H1 (cell line): ENCODE results near the gene ZSCAN22. TPM values are rescaled to one million over a fixed set of nuclear protein-coding genes. Genes with fewer than 3 reads are reported as not detected.

Experiments
- CTCF ChIA-PET: fragments of 300-600 bp; sonication (Branson Sonifier 250); formaldehyde crosslinking; loops from one replicate; lab custom pipeline; 2021; ENCODE audit not compliant: partially characterized antibody; lab: Charles Lee
- POLR2A ChIA-PET: fragments of 300-600 bp; sonication (Branson Sonifier 250); formaldehyde crosslinking; loops from one replicate; lab custom pipeline; 2021; ENCODE audit warnings: inconsistent platforms; ENCODE audit not compliant: partially characterized antibody; lab: Charles Lee
- DNase-seq, 2 experiments: peaks; one replicate each; pipeline versions ENCODE4 v3.0.0 to v3.0.0-alpha.2; 2010 to 2022; ENCODE audit warnings: low spot score in 2 of 2, low read depth in 1 of 2, mixed read lengths in 1 of 2
- FAIRE-seq: peaks from 2 replicates; lab custom pipeline; 2011; peaks lifted over from hg19 to GRCh38; lab: Jason Lieb, UNC
- H2AFZ ChIP-seq: 2 replicates; pipeline ENCODE4 v1.8.1; 2012; ENCODE audit warnings: low read length, inconsistent platforms
- H2AK5ac ChIP-seq: 2 replicates; pipeline ENCODE4 v1.6.1; 2013; ENCODE audit warnings: low read depth, low read length
- H2BK120ac ChIP-seq: replicated peaks from 2 replicates; pipeline ENCODE3; 2013; ENCODE audit warnings: low read depth, low read length, inconsistent platforms
- H2BK12ac ChIP-seq: 2 replicates; pipeline ENCODE4 v1.6.1; 2013; ENCODE audit warnings: low read depth, low read length
- H2BK15ac ChIP-seq: 2 replicates; pipeline ENCODE4 v1.6.1; 2013; ENCODE audit warnings: low read length
- H2BK20ac ChIP-seq: 2 replicates; pipeline ENCODE4 v1.6.1; 2013; ENCODE audit warnings: low read length
- H2BK5ac ChIP-seq: 2 replicates; pipeline ENCODE4 v1.6.1; 2013; ENCODE audit warnings: low read depth, low read length
- H3K14ac ChIP-seq: 2 replicates; pipeline ENCODE4 v1.6.1; 2013; ENCODE audit warnings: inconsistent platforms; ENCODE audit not compliant: insufficient read length
- H3K18ac ChIP-seq: 2 replicates; pipeline ENCODE4 v1.6.1; 2013; ENCODE audit warnings: low read length; ENCODE audit errors: extremely low read depth
- H3K23ac ChIP-seq: 2 replicates; pipeline ENCODE4 v1.6.1; 2013; ENCODE audit warnings: inconsistent platforms; ENCODE audit not compliant: insufficient read length
- H3K23me2 ChIP-seq: 2 replicates; pipeline ENCODE4 v1.6.1; 2013; ENCODE audit warnings: low read depth, low read length
- H3K27ac ChIP-seq: 2 replicates; pipeline ENCODE4 v1.6.1; 2011; ENCODE audit warnings: low read depth, low read length, inconsistent platforms
- H3K27me3 ChIP-seq, 4 experiments: replicated peaks in 1 of 4; 1 replicate in 1 of 4; 2 replicates in 3 of 4; pipeline versions ENCODE4 v1.6.1 to v1.8.1; 2011 to 2013; ENCODE audit warnings: low read length in 3 of 4, mild to moderate bottlenecking in 3 of 4, inconsistent platforms in 2 of 4, mixed read lengths in 2 of 4, moderate library complexity in 1 of 4; ENCODE audit not compliant: control insufficient read depth in 3 of 4, insufficient read depth in 3 of 4; ENCODE audit errors: extremely low read depth in 1 of 4
- H3K36me3 ChIP-seq, 4 experiments: 2 replicates each; pipeline versions ENCODE4 v1.6.1 to v1.8.1; 2011 to 2013; ENCODE audit warnings: mild to moderate bottlenecking in 4 of 4, low read length in 3 of 4, moderate library complexity in 2 of 4, control low read depth in 1 of 4, inconsistent platforms in 1 of 4; ENCODE audit not compliant: insufficient read depth in 4 of 4, control insufficient read depth in 2 of 4
- H3K4ac ChIP-seq: replicated peaks from 2 replicates; pipeline ENCODE3; 2013; ENCODE audit warnings: low read length, low read depth, mixed read lengths, inconsistent platforms; ENCODE audit not compliant: insufficient read length
- H3K4me1 ChIP-seq, 4 experiments: replicated peaks in 1 of 4; 1 replicate in 1 of 4; 2 replicates in 3 of 4; pipeline versions ENCODE4 v1.6.1 to v1.8.1; 2011 to 2013; ENCODE audit warnings: low read length in 3 of 4, inconsistent platforms in 2 of 4, mixed read lengths in 1 of 4; ENCODE audit not compliant: insufficient read depth in 4 of 4, control insufficient read depth in 3 of 4
- H3K4me2 ChIP-seq, 2 experiments: 2 replicates each; pipeline versions ENCODE4 v1.6.1 to v1.8.1; 2011 to 2013; ENCODE audit warnings: low read depth in 2 of 2, low read length in 2 of 2, control low read depth in 1 of 2, inconsistent platforms in 1 of 2, mild to moderate bottlenecking in 1 of 2; ENCODE audit not compliant: insufficient read depth in 1 of 2
- H3K4me3 ChIP-seq, 4 experiments: fragments of 200-600, 300-600 bp in 1 of 4; sonication (generic), shearing (Covaris generic), sonication (Bioruptor Twin) in 1 of 4; 2 replicates each; pipeline versions ENCODE4 v1.5.1 to v1.8.1; 2011 to 2016; ENCODE audit warnings: low read length in 4 of 4, low read depth in 3 of 4, control low read depth in 2 of 4, inconsistent platforms in 2 of 4, mild to moderate bottlenecking in 2 of 4, mixed read lengths in 1 of 4, moderate library complexity in 1 of 4; ENCODE audit not compliant: insufficient read depth in 2 of 4; ENCODE audit errors: extremely low read depth in 1 of 4
- H3K56ac ChIP-seq: replicated peaks from 2 replicates; pipeline ENCODE3; 2013; ENCODE audit warnings: low read depth, mild to moderate bottlenecking, mixed read lengths, low read length, inconsistent platforms; ENCODE audit not compliant: insufficient read length
- H3K79me1 ChIP-seq: 2 replicates; pipeline ENCODE4 v1.6.1; 2013; ENCODE audit warnings: low read depth, low read length, control low read depth
- H3K79me2 ChIP-seq, 2 experiments: 2 replicates each; pipeline versions ENCODE4 v1.6.1 to v1.8.1; 2012 to 2013; ENCODE audit warnings: low read length in 2 of 2, mild to moderate bottlenecking in 2 of 2, inconsistent platforms in 1 of 2; ENCODE audit not compliant: insufficient read depth in 2 of 2, control insufficient read depth in 1 of 2
- H3K9ac ChIP-seq, 4 experiments: replicated peaks in 1 of 4; 1 replicate in 1 of 4; 2 replicates in 3 of 4; pipeline versions ENCODE4 v1.6.1 to v1.8.1; 2011 to 2013; ENCODE audit warnings: low read depth in 3 of 4, low read length in 3 of 4, control low read depth in 2 of 4, mild to moderate bottlenecking in 2 of 4, moderate library complexity in 2 of 4, inconsistent platforms in 1 of 4; ENCODE audit errors: extremely low read depth in 1 of 4
- H3K9me3 ChIP-seq, 2 experiments: 2 replicates each; pipeline versions ENCODE4 v1.6.1 to v1.8.1; 2012 to 2013; ENCODE audit warnings: mild to moderate bottlenecking in 2 of 2, moderate library complexity in 2 of 2, control low read depth in 1 of 2, inconsistent platforms in 1 of 2, low read depth in 1 of 2, low read length in 1 of 2, mixed read lengths in 1 of 2; ENCODE audit not compliant: insufficient read depth in 2 of 2
- H4K20me1 ChIP-seq, 2 experiments: replicated peaks in 1 of 2; 2 replicates each; pipeline versions ENCODE3 to v1.8.1; 2011 to 2013; ENCODE audit warnings: inconsistent platforms in 2 of 2, low read length in 2 of 2, mild to moderate bottlenecking in 1 of 2; ENCODE audit not compliant: insufficient read depth in 2 of 2, control insufficient read depth in 1 of 2
- H4K5ac ChIP-seq: 2 replicates; pipeline ENCODE4 v1.6.1; 2013; ENCODE audit warnings: low read length, low read depth, mixed read lengths, inconsistent platforms; ENCODE audit not compliant: insufficient read length
- H4K8ac ChIP-seq: 2 replicates; pipeline ENCODE4 v1.8.0; 2013; ENCODE audit warnings: mild to moderate bottlenecking, moderate library complexity, low read length, inconsistent platforms; ENCODE audit not compliant: insufficient read depth; ENCODE audit errors: extremely low read depth
- H4K91ac ChIP-seq: replicated peaks from 2 replicates; pipeline ENCODE3; 2013; ENCODE audit warnings: low read length, mixed read lengths, inconsistent platforms; ENCODE audit not compliant: insufficient read length
- CTBP2 ChIP-seq: IDR thresholded peaks from 2 replicates; pipeline ENCODE4 v1.7.0; 2011; ENCODE audit warnings: borderline replicate concordance, mild to moderate bottlenecking, moderate library complexity, mixed read lengths, low read length; ENCODE audit not compliant: insufficient read depth, insufficient read length
- KDM1A ChIP-seq: fragments of 200-600, 300-600 bp; sonication (generic); IDR thresholded peaks from 2 replicates; pipeline ENCODE4 v1.7.1; 2016; ENCODE audit warnings: mild to moderate bottlenecking, low read length, borderline replicate concordance
- POU5F1 ChIP-seq: IDR thresholded peaks from 2 replicates; pipeline ENCODE4 v1.6.1; 2011; ENCODE audit warnings: low read depth, mild to moderate bottlenecking, low read length, moderate library complexity
- RXRA ChIP-seq: IDR thresholded peaks from 2 replicates; pipeline ENCODE4 v1.6.1; 2011; ENCODE audit warnings: low read depth, mild to moderate bottlenecking, low read length, moderate library complexity; ENCODE audit not compliant: insufficient read depth
- SAP30 ChIP-seq: fragments of 300-600 bp; sonication (generic); IDR thresholded peaks from 2 replicates; pipeline ENCODE4 v1.7.1; 2012; ENCODE audit warnings: low read length, moderate library complexity, mild to moderate bottlenecking, inconsistent platforms; ENCODE audit not compliant: insufficient read depth, insufficient replicate concordance
- SIX5 ChIP-seq: IDR thresholded peaks from 2 replicates; pipeline ENCODE4 v1.6.1; 2011; ENCODE audit warnings: mild to moderate bottlenecking, low read depth, low read length
- TCF12 ChIP-seq: IDR thresholded peaks from 2 replicates; pipeline ENCODE4 v1.6.1; 2011; ENCODE audit warnings: low read depth, mild to moderate bottlenecking, low read length
- whole genome bisulfite sequencing, 2 experiments: shearing (Covaris generic) in 1 of 2; methylation state at CpG; one replicate each; pipeline versions ENCODE4 v1.1.6 to v1.1.7; 2013 to 2015; ENCODE audit warnings: low lambda C conversion rate in 2 of 2, mixed read lengths in 2 of 2, inconsistent platforms in 1 of 2, low coverage in 1 of 2, missing lambda C conversion rate in 1 of 2; ENCODE audit not compliant: insufficient replicate concordance in 2 of 2, insufficient coverage in 1 of 2, insufficient read length in 1 of 2; ENCODE audit errors: extremely low coverage in 1 of 2, missing lambda C conversion rate in 1 of 2; 5-methylcytosine and 5-hydroxymethylcytosine counted together
- polyA plus RNA-seq, 7 experiments: library from polyadenylated mRNA; depleted of rRNA in 3 of 7; stranded (reverse) in 5 of 7; unstranded in 2 of 7; fragments of >200 nt in 5 of 7; fragments of 200-250 nt in 2 of 7; gene quantifications; 1 replicate in 5 of 7; 2 replicates in 1 of 7; 4 replicates in 1 of 7; pipeline versions ENCODE4 v1.2.1 to v1.2.3, GENCODE V29; 2011 to 2013; ENCODE audit warnings: missing spikeins in 2 of 7, mixed read lengths in 2 of 7
- total RNA-seq: library from RNA; stranded (reverse); fragmentation: NEBNext Ultra II Directional; extraction: Animal tissue kit (Norgen Biotek cat#: 25700); gene quantifications from 2 replicates; pipeline ENCODE4 v1.2.1, GENCODE V29; 2021

The ZSCAN22 gene
- total and polyA plus RNA-seq, 2 of the 8 experiments (the other 6 are each of a cell fraction or from before 2014, with no cell fraction given), result 3.2 to 3.3 TPM

DNA sequence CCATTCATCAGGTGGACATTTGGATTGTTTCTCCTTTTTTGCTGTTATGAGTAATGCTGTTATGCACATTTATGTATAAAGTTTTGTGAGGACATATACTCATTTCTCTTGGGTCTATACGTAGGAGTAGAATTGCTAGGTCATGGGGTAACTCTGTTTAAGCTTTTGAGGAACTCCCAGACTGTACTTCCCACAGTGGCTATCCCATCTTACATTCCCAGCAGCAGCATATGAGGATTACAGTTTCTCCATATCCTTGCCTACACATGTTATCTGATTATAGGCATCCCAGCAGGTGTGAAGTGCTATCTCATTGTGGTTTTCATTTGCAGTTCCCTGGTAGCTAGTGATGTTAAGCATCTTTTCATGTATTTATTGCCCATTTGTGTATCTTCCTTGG is 5.9 kb downstream of the ZSCAN22 start:
- no peak for TF ChIP-seq KDM1A
- TF ChIP-seq CTBP2, result no peak
- no peak for TF ChIP-seq SAP30
- no peak for TF ChIP-seq POU5F1
- TF ChIP-seq TCF12, result no peak
- no peak for TF ChIP-seq RXRA
- TF ChIP-seq SIX5, result no peak
- Histone ChIP-seq H2BK120ac (no peak overlapping the region), H3K79me2 (no peaks in the 10 kb centered on the region), H3K56ac (no peak overlapping the region), H3K27ac (no peak overlapping the region), H3K4me1 (no peaks in the 10 kb centered on the region), H3K79me1 (no peaks in the 10 kb centered on the region), H4K5ac (no peak overlapping the region), H2BK12ac (no peak overlapping the region), H3K9ac (no peak overlapping the region), H3K23me2 (no peaks in the 10 kb centered on the region), H3K36me3 (no peaks in the 10 kb centered on the region; a peak in 1 of 8 replicates), H3K18ac (no peak overlapping the region), H2BK20ac (no peak overlapping the region), H3K23ac (no peak overlapping the region), H2BK15ac (no peak overlapping the region), H3K4me3 (no peak overlapping the region), H2AFZ (no peak overlapping the region), H3K27me3 (0 out of 7 replicates have a peak, but pooled peaks cover 0 to 3% (median 0%) of the 10 kb centered on the region in 4 experiments), H4K8ac (no peak overlapping the region), H3K4me2 (no peak overlapping the region), H2BK5ac (no peak overlapping the region), H2AK5ac (no peak overlapping the region), H3K9me3 (no peaks in the 10 kb centered on the region), H3K14ac (no peak overlapping the region), H4K91ac (no peak overlapping the region), H4K20me1 (peaks cover 2 to 6% of the 10 kb centered on the region in 2 experiments), H3K4ac (no peak overlapping the region)
- DNase-seq, result no peak
- no peak for FAIRE-seq
- ChIA-PET POLR2A (interaction anchor here (1.0 kb wide), 1 partner anchor 14 kb away, joined by 4 read pairs; no protein-coding TSS in a partner anchor), CTCF (interaction anchor here (0.6 to 1.3 kb wide), 5 partner anchors 8 to 683 kb away, joined by 3 to 4 read pairs (median 3); no protein-coding TSS in a partner anchor)
- WGBS, 2 experiments, result 87% methylated on average over 1 of the region's 1 CpG; no CpG with 5 or more reads in 1 of the 2 experiments
